GM21723 (cell line): ENCODE results near the gene PEX19.
A peak's percentile ranks its signal among the peaks of the same experiment; 100 is the strongest.

Source experiments
- ATAC-seq: cut with Tn5 transposase; IDR thresholded peaks from one replicate; pipeline ENCODE4 v1.9.1; 2021; ENCODE audit warnings: mild to moderate bottlenecking, moderate library complexity; ENCODE audit not compliant: unreplicated experiment

Gene PEX19

DNA sequence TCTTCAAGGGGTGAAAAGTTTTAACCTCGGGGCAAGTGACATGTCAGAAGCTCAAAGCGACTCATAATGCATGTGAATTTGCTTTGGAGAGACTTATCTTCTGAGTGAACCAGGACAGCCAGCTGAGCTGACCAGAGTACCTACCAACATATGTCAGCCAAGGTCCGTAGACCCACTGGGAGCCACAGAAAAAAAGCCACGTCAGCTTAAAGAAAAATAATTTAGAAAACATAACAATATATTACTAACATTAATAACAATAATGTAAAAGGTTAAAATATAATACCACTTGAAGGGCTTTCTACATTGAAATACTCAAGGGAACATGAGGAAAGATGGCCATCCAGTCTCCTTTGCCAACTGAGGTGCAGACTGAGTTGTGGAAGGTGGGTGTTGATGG lies 6.9 kb downstream of the PEX19 start:
- ATAC-seq: no peak

DNA sequence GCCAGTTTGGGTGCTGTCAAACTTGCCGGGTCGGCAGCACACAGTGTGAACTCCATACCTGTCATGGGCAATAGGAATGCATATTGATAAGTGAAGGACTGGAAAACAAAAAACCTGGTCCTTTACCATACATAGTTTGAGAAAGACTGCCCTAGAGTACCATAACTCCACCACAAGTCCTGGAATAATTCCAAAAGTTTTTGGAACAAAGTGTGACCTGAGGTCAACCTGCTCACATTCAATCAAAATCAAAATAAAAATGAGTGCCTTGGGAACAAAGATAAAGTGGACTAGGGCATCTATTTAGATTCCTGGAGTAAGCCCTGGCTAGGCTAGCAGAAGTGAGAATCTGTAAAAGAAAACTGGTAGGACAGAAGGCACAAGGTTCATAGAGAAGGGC lies 7.6 kb downstream of the PEX19 start:
- ATAC-seq: no peak

DNA sequence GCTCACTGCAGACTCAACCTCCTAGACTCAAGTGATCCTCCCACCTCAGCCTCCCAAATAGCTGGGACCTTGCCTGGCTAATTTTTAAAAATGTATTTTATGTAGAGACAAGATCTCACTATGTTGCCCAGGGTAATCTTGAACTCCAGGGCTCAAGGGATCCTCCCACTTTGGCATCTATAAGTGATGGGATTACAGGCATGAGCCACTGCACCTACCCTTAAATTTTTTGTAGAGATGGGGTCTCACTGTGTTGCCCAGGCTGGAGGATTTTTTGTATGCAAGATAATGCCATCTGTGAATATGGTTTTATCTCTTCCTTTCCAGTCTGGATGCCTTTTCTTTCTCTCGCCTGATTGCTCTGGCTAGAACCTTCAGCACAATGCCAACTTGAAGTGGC lies 13.9 kb downstream of the PEX19 start:
- no peak for ATAC-seq

DNA sequence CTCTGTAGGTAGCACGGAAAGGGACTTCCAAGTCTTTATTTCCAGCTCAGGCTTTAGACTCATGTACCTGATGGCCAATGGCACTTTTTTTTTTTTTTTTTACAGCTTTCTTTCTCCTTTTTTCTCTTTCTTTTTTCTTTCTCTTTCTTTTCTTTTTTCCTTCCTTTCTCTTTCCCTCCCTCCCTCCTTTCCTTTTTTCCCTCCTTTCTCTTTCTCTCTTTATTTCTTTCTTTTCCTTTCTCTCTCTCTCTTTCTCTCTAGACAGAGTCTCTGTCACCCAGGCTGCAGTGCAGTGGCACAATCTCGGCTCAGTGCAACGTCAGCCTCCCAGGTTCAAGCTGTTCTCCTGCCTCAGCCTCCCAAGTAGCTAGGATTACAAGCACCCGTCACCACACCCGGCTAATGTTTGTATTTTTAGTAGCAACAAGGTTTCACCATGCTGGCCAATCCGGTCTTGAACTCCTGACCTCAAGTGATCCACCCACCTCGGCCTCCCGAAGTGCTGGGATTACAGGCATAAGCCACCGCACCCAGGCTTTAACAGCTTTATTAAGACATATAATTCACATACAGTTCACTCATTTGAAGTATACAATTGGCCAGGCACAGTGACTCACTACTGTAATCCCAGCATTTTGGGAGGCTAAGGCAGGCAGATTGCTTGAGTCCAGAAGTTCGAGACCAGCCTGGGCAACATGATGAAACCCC lies 17.5 kb downstream of the PEX19 start:
- no peak for ATAC-seq

DNA sequence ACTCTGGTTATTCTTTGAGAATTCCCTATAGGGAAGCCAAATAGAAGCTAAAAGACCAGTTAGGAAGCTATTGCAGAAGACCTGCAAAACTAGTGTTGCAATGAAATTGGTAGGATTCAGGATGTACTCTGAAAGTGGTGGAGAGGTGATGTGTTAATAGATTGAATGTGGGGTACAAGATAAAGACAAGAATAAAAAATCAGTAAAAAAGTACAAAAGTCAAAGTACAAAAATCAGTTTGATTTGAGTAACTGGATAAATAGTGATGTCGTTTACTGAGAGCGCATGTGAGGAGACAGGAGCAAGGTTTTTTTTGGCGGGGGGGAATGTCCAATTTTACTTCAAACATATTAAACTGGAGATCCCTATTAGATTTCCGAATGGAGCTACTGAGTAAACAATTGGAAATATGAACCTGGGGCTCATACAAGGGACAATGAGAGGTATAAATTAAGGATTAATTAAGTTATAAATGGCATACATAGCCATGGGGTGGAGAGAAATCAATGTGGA lies 20.1 kb downstream of the PEX19 start:
- no peak for ATAC-seq

DNA sequence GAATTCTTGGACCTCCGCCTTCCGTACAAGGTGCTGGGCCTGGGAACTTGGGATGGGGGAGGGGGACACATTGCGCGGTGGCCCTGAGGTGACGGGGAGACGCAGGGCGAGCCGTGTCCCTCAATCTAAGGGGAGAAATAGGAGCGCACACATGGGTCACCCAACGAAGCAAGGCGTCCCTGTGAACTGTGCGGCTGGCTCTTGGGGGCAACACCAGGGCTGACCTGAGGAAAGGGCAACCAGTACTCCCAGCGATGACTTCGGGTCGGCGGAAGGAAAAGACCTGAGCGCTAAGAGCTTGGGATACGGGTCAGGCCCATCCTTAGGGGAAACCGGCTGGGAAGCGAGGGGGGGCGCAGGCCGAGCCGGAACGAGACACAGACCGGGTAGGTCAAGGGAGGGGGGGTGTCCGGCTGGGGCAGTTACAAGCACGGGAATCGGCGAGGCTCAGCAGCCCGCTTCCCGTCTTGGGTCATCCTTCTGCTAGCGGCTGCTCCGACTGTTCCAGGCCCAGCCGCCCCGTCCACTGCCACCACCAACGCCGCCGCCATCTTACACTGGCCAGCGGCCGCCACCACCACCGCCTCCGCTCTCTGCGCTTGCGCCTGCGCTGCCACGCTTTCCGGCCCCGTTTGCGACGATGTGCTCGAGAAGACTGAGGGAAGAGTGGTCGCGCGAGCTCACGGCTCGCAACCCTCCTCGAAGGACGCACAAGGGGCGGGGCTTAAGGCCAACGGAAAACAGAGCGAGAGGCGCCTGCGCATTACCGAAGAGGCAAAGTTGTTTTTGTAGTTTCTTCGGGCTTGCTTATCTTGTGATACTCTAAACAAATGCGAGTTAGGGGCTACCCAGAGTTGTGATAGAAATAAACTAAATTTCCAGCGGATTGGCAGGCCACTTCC lies 22.8 kb downstream of the PEX19 start, which contains the start of gene DCAF8:
TSS of gene DCAF8 (minus strand) at position 657 of the 902 bp plus-strand sequence. CDS start 18,541 bp downstream, outside the sequence.
- ATAC-seq: peak; percentile 78

DNA sequence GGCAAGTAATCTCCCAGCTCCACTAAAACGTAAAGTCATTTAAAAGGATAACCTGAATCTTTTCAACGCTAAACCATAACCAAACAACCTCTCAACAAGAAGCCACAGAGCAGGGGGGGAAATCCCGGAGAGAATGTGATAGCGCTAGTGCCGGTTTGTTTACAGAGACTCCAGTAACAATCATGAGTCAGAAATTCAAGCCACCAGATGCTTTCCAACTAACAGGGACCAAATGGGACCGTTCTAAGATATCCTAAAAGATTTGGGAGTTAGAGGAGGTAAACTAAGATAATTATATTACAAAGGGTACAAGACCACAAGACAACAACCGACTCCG lies 23.4 kb downstream of the PEX19 start:
- ATAC-seq: peak; percentile 37

DNA sequence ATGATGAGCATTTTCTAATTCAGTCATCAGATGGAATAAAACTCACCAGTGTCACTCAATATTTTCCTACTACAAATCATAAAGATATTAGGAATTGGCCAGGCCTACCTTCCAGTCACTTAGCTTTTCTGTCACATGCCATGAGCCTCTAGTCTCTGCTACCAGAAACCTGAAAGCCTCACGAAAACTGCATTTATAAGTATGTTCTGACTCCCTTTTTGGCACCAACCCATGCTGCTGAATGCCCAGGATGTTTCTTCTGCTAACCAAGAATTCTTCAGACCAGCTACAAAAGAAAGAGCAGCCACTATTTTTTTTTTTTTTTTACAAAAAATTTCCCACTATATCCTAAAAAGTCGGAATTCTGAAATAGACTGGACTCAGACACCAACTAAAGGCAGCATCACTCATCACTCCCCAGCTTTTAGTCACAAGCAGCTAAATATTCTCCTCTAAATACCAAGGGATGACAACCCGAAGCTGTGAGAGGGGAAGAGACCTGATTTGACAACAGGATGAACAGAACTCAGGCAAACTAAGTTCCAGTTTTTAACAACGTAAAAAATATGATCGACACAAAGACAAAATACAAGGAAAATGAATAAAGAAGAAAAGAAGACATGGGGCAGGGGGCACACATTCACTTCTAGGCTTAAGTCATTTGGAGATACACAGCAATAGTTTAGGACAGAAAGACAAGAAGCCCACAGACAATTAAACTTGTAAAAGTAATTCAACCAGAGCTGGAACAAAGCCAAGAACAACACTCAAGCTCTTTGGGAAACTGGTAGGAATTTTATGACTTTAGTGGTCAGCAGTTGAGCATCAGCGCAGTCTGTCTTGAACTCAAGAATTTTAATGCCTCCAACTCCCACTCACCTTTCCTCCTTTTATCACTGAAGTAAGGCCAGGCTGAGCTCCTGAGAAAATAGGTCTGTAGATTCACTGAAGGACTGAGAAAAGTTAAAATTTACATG lies 24.2 kb downstream of the PEX19 start:
- no peak for ATAC-seq

DNA sequence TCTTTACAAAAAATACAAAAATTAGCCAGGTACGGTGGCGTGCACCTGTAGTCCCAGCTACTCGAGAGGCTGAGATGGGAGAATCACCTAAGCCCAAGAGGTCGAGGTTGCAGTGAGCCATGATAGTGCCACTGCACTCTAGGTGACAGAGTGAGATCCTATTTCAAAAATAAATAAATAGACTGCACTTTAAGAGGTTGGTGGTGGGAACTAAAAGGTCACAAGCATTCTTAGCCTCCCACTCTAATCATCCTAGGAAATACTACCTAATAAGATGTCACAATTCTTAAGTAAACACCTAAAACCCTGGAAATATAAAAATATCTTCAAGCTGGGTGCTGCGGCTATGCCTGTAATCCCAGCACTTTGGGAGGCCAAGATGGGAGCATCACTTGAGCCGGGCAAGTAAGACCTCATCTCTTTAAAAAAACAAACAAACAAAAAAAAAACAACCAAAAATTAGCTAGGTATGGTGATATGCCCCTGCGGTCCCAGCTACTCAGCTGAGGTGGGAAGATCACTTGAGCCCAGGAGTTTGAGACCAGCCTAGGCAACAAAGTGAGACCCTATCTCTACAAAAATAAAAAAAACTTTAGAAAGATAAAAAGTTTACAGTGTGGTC lies 26.6 kb downstream of the PEX19 start:
- no peak for ATAC-seq

DNA sequence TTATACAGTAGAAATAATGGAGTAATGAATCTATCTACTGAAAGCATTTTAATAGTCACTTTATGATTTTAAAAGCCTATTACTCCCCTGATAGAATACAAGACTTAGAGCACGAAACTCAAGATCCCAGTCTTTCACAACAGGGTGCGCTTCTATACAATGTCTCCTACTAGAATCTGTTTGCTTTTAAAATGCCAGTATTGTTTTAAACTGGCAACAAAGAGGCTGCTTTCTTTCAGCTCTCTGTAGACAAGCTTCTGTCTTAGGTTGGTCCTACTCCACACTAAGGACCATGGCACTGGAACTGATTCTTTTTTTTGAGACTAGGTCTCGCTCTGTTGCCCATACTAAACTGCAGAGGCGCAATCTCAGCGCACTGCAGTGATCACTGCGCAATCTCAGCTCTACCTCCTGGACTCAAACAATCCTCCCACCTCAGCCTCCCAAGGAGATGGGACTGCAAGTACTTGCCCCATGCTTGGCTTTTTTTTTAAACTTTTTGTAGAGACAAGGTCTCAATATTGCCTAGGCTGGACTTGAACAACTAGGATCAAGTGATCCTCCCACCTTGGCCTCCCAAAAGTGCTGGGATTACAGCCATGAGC lies 27.4 kb downstream of the PEX19 start:
- no peak for ATAC-seq

DNA sequence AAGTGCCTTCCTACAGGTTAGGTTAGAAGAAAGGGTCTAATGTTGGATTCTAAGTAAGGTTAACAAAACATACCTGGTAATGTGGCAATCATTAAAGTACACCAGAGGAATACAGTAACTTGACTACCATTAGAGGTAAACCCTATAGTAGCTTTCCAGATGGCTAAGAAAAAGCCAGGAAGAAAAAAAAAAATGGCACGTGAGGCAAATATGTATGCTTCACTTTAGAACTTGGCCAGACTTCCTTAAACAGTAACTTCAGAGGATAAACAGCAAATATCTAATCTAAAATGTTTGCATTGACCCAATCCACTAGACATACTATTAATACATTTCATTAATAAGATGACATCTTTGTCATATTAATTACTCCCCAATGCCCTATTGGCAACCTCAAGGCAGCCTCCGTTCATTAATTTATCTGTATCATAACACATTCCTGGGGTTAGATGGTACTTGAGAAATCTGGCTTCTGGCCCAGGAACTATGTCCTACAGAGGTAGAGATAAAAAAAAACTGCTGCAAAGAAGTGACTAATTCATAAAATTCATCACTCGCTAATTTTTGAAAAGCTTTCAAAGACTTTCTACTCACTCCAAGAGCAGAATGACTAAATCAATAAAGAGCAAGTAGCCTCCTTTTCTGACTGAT lies 28.4 kb downstream of the PEX19 start:
- ATAC-seq: no peak

DNA sequence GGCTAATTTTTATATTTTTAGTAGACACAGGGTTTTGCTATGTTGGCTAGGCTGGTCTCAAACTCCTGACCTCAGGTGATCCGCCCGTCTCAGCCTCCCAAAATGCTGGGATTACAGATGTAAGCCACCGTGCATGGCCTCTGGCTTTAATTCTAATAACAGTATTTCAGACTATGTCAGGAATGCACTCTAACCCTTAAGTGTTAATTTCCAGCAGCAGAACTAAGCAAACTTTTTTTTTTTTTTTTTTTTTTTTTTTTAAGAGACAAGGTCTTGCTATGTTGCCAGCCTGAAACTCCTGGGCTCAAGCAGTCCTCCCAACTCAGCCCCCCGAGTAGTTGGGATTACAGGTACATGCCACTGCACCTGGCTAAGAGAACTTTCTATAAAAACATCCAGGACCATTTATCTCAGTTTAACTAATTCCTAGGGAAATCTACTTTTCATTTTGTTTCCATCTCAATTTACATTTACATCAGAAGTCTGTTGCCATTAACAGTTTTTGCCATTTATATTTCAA lies 29.1 kb downstream of the PEX19 start:
- ATAC-seq: no peak

DNA sequence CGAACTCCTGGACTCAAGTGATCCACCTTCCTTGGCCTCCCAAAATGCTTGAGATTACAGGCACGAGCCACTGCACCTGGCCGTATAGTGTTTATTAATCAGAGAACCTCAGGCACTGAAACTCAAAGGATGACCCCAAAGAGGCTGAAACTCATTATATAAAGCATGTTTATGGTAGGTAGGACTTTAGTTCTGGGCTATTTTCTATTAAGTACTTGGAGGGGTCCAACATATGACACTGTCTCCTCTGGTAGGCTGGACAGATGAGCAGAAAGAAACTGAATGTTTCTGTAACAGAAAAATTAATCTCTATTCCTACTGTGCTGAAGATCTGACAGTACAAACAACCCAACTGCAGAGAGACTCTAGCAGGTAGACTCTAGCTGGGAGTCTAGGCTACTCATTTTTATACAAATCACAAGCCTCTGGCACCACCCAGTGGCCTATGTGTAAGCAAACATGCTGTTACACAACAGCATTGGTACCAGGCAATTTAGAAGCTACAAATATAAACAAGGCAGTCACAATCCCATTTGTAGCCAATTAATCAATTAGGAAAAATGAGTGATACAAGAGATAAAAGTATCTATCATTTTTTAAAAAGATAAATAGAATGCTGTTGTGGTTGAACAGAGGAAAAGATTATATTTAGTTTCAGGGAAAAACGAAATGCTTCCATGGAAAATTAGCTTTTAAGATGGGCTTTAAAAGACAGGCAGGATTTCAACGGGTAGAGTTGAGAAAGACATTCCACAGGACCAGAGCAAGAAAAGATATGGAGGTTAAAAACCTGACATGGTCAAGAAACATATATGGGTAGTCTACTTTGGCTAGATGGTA lies 33.0 kb downstream of the PEX19 start:
- ATAC-seq: no peak

DNA sequence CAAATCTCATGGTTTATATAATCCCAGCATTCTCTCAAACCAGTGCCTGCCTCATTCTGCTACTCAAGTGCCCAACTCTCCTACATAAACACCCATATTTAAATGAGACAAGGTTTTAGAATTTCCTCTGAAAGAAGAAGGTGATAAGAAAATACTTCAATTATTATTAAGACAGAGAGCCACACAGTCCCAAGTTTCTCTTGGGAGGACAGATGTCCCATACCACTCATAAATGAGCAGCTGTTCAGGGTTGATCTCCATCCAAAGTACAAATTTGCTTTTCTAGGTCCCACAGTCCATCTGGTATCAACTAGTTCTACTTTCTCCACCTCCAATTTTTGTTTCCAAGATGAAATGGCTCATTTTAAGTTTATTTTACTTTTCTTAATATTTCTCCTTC lies 33.9 kb downstream of the PEX19 start:
- no peak for ATAC-seq

DNA sequence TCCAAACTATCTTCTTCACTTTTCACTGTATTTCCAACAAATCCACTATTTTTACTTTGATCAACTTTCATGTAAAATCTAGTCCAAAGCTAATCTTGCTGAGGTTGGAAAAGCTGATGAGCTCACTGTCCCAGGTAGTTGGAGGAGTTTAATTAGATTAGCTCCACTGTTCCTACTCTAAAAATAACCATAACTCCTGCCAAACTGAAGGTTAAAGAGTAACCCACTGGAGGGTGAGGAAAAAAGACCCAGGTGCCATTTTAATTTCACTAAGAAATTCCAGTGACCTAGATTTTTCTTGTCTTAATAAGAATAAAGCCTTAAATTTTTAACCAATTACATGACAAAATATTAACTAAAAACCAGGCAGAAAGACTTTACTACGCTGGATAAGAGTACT lies 37.9 kb downstream of the PEX19 start:
- no peak for ATAC-seq

DNA sequence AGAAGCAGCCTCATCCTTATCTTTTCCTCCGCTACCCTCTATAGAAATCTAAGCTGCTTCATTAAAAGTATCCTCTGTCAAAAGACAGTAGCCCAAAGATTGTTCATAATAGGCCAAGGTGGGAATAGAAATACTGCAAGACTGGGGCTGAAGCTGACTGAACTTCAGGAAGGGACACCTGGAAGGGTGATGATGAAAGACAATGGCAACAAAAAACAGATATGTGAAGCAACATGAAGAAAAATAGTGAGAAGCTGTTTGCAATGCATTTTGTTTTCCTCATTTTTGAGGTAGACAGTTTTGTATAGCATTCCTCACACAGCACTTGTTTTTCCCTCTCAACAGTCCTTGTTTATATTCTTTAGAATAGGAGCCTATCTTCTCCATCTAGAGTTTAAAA lies 39.5 kb downstream of the PEX19 start:
- ATAC-seq: no peak

DNA sequence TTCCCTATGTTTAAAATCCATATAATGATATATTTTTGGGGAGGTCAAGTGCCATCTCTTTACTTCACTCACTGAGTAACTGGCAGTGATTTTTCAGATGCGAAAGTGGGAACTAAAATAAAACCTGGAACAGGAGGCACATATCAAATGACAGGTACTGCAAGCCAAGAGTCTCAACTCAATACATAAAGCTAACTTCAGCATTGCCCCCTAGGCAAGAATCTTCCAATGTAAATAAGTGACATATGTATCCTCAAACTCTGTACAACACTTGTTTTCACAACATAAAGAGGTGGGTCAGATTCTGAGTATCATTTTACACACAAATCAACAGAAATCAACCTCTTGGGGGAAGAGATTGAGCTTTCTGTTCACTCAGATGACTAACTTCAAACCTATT lies 40.7 kb downstream of the PEX19 start:
- no peak for ATAC-seq

DNA sequence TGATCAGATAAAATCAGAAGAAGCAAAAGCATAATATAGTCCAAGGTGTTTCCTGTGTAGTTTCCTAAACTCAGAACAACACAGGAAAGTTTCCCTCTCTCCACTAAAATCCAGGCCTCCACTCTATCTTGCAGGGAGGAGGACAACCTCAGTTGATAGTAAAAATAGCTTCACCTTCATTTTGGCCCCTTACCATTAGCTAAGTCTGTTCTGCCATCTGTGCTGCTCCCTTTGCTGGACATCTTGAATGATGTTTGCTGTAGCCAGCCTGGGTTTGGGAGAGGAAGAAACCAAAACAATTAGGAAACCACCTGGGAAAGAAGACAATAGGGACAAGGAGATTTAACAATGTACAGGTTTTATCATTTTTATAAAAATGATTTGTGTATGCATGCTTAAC lies 41.2 kb downstream of the PEX19 start:
- ATAC-seq: no peak
